HG02884 (cell line): ENCODE measurements around the gene ZBED5.
"Not testable (repeated sequence)": the region's sequence is repeated elsewhere in the genome, so short reads cannot be mapped to it uniquely, and the experiment has no call there.

Experiments
- ATAC-seq: cut with Tn5 transposase; IDR thresholded peaks from one replicate; pipeline ENCODE4 v1.9.1; 2021; ENCODE audit warnings: mild to moderate bottlenecking, moderate library complexity; ENCODE audit not compliant: unreplicated experiment

Gene ZBED5

DNA sequence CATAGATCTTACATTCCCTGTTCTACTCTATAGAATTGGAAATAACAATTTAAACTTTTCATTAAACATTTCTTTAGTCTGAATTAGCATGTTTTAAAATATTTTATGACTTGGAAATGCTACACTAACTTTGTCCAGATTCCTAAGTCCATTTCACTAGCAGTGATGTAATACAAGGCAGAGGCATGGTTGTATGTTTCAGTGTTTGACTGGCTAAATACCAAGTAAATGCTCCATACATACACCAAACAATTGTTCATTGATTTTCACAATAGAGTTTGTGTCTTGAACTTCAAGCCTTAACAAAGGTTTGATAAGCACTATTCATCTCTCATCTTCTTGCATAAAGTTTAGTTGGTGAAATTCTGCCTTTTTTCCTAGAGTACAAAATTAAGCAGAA, 13.5 kb downstream of the ZBED5 start:
- no peak for ATAC-seq

GRCh38 chr11:10838881-10839280, 19.0 kb downstream of the ZBED5 start:
- no peak for ATAC-seq

GRCh38 chr11:10838083-10838482, 19.8 kb downstream of the ZBED5 start:
- no peak for ATAC-seq

- ATAC-seq = not testable (repeated sequence)
Observed at GRCh38 chr11:10836884-10837283, 21.0 kb downstream of the ZBED5 start.

GRCh38 chr11:10829139-10829538, 28.7 kb downstream of the ZBED5 start:
- ATAC-seq = no peak

GRCh38 chr11:10828402-10828801, 29.5 kb downstream of the ZBED5 start:
- ATAC-seq = no peak

- ATAC-seq = peak; percentile 79
Observed at GRCh38 chr11:10824888-10825287, 33.0 kb downstream of the ZBED5 start.

DNA sequence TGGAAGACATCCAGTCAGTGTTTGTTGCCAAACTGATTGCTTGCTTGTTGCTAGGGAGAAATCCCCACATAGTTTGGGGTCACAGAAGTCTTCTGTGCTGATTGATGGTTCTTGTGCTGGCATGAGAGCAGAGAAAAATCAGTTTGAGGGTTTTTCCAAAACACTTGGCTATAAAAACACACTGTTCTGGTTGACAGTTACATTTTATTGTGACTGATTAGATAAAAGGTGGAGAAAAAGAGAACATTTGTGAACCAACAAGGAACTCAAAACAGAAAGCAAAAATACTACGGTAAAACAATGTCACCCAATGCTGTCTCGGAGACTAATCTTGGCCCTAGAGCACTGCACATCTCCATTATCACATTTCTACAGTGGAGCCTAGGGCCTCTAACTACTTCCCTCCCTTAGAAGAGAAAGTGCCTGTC, 34.7 kb downstream of the ZBED5 start:
- no peak for ATAC-seq

- ATAC-seq = not testable (repeated sequence)
Observed at GRCh38 chr11:10822491-10822890, 35.4 kb downstream of the ZBED5 start.

GRCh38 chr11:10818594-10818993, 39.3 kb downstream of the ZBED5 start:
- no peak for ATAC-seq

- ATAC-seq = no peak
Observed at GRCh38 chr11:10813945-10814344, 43.9 kb downstream of the ZBED5 start.

- ATAC-seq = peak; percentile 15
Observed at GRCh38 chr11:10809373-10810160, 48.3 kb downstream of the ZBED5 start.

- ATAC-seq = peak; percentile 88
Observed at GRCh38 chr11:10808553-10809372, 49.1 kb downstream of the ZBED5 start, which contains the start of gene EIF4G2. TSS of gene EIF4G2 (minus strand) at chr11:10808926.

- ATAC-seq = peak; percentile 4
Observed at GRCh38 chr11:10808235-10808552, 49.7 kb downstream of the ZBED5 start.

DNA sequence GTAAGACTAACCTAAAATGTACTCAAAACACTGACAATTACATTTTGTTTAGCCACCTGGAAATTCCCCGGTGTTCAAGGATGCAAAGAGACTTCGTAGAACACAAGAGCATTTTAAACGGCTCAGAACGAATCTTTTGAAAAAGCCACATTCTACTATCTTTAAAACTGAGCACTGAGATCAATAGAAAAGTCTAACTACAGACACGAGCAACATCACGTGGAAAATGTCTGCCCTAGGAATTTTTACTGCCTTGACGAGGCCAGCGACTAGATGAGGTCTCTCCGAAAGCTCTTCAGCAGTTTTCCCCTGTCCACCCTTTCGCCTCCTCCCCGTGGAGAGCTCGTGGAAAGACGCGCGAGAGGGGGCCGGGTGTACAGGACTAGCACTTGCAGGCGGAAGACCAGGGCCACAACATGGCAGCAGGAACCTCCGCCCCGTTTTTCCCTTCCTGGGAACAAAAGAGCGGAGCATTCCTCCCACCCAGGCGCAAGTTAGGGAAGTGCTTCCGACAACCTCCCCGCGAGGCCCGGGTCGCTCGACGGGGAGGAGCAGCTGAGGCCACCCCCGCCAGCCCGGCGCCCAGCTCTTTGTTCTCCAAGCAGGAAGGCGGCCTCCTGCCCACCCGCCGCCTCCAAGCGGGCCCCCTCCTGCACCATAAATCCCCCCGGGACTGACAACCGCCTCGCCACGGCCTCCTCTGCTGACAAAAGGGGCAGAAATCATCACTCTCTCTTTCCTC, 50.2 kb downstream of the ZBED5 start:
- ATAC-seq = peak; percentile 2

GRCh38 chr11:10806206-10806605, 51.6 kb downstream of the ZBED5 start:
- no peak for ATAC-seq

DNA sequence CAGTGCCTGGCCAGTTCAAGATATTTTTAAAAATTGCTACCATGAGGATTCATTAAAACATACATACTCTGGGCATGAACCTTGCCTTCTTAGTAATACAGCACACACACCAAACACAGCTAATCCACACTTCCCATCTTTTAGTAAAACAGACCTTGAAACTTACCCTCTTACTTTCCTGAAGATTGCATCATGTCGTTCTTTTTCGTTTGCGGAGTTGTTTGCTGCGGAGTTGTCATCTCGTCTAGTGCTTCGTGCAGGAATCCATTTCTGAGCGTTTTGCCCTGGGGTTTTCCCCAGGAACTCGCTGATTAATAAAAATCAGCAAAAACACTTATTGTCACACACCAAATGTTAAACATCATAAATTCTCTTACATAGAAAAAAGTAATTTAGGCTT, 52.1 kb downstream of the ZBED5 start:
- no peak for ATAC-seq

- no peak for ATAC-seq
Observed at GRCh38 chr11:10803676-10804075, 54.2 kb downstream of the ZBED5 start.
